Fibroblast of pulmonary artery (primary cell): ENCODE data around the gene CD69.
"Not testable (repeated sequence)": the region's sequence is repeated elsewhere in the genome, so short reads cannot be mapped to it uniquely, and the experiment has no call there.

Experiments used
- DNase-seq: peaks from one replicate; pipeline ENCODE4 v3.0.0-alpha.2; 2010; ENCODE audit warnings: low read depth
- H3K4me3 ChIP-seq: replicated peaks from 2 replicates; pipeline ENCODE4 v1.5.1; 2011; ENCODE audit warnings: low read depth, mild to moderate bottlenecking, control low read depth, low read length, moderate library complexity
- CTCF ChIP-seq: IDR thresholded peaks from 2 replicates; pipeline ENCODE4 v1.5.1; 2011; ENCODE audit warnings: mild to moderate bottlenecking, control low read depth, low read length, inconsistent platforms; ENCODE audit errors: missing control alignments

CD69 gene

GRCh38 chr12:9718968-9719367 is 41.7 kb downstream of the CD69 start:
- no peak for DNase-seq
- no peak overlapping the region for H3K4me3 ChIP-seq
- no peak for TF ChIP-seq CTCF

- H3K4me3 ChIP-seq: no peak overlapping the region
- DNase-seq: no peak
- TF ChIP-seq CTCF: no peak
Measured at GRCh38 chr12:9717070-9717925, 43.4 kb downstream of the CD69 start.

DNA sequence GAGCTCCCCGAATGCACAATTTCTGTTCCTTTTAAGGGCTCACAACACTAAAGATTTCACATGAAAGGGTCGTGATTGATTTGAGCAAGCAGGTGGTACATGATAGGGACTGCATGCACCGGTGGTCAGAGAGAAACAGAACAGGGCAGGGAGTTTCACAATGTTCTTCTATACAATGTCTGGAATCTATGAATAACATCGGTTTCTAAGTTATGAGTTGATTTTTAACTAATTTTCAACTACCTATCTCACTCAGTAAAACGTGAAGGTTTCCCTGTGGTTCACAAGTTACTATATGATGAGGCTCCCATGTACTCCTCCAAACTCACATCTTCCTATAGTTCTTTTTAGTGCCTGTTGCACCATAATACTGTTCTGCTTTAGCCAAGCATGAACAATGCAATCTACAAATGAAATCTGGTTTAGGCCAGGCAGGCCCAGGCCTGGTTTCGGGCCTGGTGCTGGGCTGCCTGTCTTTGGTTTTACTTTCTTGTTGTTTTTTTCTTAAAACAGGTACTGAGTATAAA is 47.6 kb downstream of the CD69 start:
- DNase-seq, H3K4me3 ChIP-seq: not testable (repeated sequence)

DNA sequence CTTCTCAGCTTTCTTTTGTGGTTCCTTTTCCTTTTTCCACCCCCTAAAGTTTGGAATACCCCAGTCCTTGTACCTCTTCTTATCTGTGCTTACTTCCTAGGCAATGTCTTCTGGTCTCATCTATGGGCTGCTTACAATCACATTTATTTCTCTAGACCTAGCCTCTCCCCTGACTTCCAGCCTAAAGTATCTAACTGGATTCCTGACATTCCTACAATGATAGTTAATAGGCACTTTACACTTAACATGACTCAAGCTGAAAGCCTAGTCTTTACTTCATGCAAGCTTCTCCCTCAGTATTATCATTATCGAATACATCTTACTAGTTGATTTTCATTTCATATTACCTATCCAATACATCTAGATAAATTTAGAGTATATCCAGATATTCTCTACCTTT is 49.0 kb downstream of the CD69 start:
- no peak overlapping the region for H3K4me3 ChIP-seq
- no peak for DNase-seq
- TF ChIP-seq CTCF: no peak

DNA sequence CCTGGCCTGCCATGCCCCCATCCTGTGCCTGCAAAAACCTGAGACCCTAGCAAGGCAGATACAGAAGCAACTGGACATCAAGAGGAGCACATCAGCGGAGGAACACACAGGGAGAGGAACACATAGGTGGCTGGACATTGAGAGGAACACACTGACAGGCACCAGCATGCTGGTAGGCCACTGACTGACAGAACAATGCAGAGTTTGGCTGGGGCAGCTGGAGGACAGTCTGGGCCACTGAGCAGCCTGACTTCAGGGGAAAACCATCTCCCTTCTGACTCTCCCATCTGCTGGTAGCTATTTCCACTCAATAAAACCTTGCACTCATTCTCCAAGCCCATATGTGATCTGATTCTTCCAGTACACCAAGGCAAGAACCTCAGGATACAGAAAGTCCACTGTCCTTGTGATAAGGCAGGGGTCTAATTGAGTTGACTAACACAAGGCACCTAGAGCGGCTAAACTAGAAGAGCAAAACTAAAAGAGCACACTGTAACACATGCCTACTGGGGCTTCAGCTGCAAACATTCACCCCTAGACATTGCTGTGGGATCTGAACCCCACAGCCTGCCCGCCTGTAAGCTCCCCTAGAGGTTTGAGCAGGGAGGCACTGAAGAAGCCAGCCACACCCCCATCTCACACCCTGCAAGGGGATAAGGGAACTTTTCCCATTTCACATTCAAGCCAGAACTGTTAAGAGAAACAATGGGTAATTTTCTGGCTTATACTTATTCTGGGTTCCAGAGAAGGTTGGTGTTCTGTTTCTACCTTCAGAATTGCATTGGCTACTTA is 49.9 kb downstream of the CD69 start:
- TF ChIP-seq CTCF: no peak
- no peak for DNase-seq
- no peak overlapping the region for H3K4me3 ChIP-seq

DNA sequence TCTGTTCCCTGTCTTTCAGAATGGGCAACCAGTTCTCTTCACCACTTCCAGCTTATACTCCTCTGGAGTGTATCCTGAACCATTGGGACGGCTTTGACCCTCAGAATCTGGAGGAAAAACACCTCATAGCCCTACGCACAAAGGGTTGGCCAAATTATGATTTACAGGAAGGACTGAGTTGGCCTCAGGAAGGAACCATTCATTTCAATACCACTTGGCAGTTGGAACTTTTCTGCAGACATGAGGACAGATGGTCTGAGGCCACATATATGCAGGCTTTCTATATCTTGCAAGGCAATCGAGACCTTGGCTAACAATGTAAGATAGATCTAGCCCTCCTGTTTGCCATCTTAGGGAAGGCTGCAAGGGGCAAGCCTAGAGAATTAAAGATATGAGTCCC is 51.8 kb downstream of the CD69 start:
- no peak for DNase-seq
- no peak for TF ChIP-seq CTCF
- H3K4me3 ChIP-seq: no peak overlapping the region
